HepG2 (cell line): Measurements from ENCODE around the gene TYMP. TPM values are rescaled to one million over a fixed set of nuclear protein-coding genes. Genes with fewer than 3 reads are reported as not detected.

ENCODE experiments used
- ESRRA ChIP-seq: sonication (generic); formaldehyde crosslinking; IDR thresholded peaks from 2 replicates; pipeline ENCODE4 v1.5.1; 2020; ENCODE audit warnings: mild to moderate bottlenecking, low read depth, missing genetic modification reagents
- HOXA5 ChIP-seq: sonication (generic); formaldehyde crosslinking; IDR thresholded peaks from 2 replicates; pipeline ENCODE4 v1.4.0; 2020; ENCODE audit warnings: missing genetic modification reagents
- HOXA9 ChIP-seq: sonication (generic); formaldehyde crosslinking; IDR thresholded peaks from 2 replicates; pipeline ENCODE4 v1.8.1; 2022; ENCODE audit warnings: missing genetic modification reagents, mild to moderate bottlenecking, moderate library complexity, borderline replicate concordance
- MEIS2 ChIP-seq: sonication (generic); formaldehyde crosslinking; IDR thresholded peaks from 2 replicates; pipeline ENCODE4 v1.9.0; 2021; ENCODE audit warnings: mild to moderate bottlenecking, missing genetic modification reagents
- NR2F2 ChIP-seq: IDR thresholded peaks from 2 replicates; pipeline ENCODE4 v1.6.1; 2012; ENCODE audit warnings: low read depth, inconsistent platforms, borderline replicate concordance
- RBM39 ChIP-seq: fragments of 200-400 bp; formaldehyde crosslinking; IDR thresholded peaks from one replicate; pipeline ENCODE4 v1.6.1; 2018; ENCODE audit warnings: antibody characterized with exemption, mild to moderate bottlenecking, low read depth, low read length; ENCODE audit not compliant: poor library complexity, severe bottlenecking
- SNAI1 ChIP-seq: sonication (generic); formaldehyde crosslinking; IDR thresholded peaks from 2 replicates; pipeline ENCODE4 v1.5.0; 2020; ENCODE audit warnings: mild to moderate bottlenecking, missing genetic modification reagents, borderline replicate concordance
- THYN1 ChIP-seq: sonication (generic); formaldehyde crosslinking; IDR thresholded peaks from 2 replicates; pipeline ENCODE4 v1.8.1; 2023; ENCODE audit warnings: low read depth, mild to moderate bottlenecking, moderate library complexity, missing genetic modification reagents, borderline replicate concordance
- ZKSCAN1 ChIP-seq: fragments of 150-350 bp; IDR thresholded peaks from 2 replicates; pipeline ENCODE4 v1.6.1; 2014; ENCODE audit warnings: low read length
- ZNF143 ChIP-seq: sonication (generic); formaldehyde crosslinking; IDR thresholded peaks from 2 replicates; pipeline ENCODE4 v1.4.0; 2020; ENCODE audit warnings: missing genetic modification reagents
- ZNF34 ChIP-seq: sonication (generic); formaldehyde crosslinking; IDR thresholded peaks from 2 replicates; pipeline ENCODE4 v1.4.0; 2020; ENCODE audit warnings: mild to moderate bottlenecking, missing genetic modification reagents, borderline replicate concordance
- polyA plus RNA-seq, 8 experiments: library from polyadenylated mRNA; depleted of rRNA in 3 of 8; stranded (reverse) in 7 of 8; unstranded in 1 of 8; fragments of >200 nt; fragmentation: Illumina TruSeq in 4 of 8; extraction: Trizol in 4 of 8; gene quantifications; 2 replicates each; pipeline versions ENCODE4 v1.2.1 to v1.2.3, GENCODE V29; 2011 to 2016; ENCODE audit warnings: low read depth in 4 of 8, missing spikeins in 1 of 8, mixed read lengths in 1 of 8; ENCODE audit not compliant: insufficient read depth in 1 of 8
- total RNA-seq, 5 experiments: library from RNA; depleted of rRNA; stranded (reverse); fragments of >200 nt; fragmentation: Illumina TruSeq; extraction: Trizol; gene quantifications; 2 replicates each; pipeline ENCODE4 v1.2.3, GENCODE V29; 2016; ENCODE audit warnings: low read depth in 1 of 5
- TF ChIP-seq, protein P1 (sequence below), 2 experiments: sonication (generic) in 1 of 2; formaldehyde crosslinking in 1 of 2; IDR thresholded peaks; 2 replicates each; pipeline versions ENCODE4 v1.4.0 to v1.6.1; 2018 to 2020; ENCODE audit warnings: missing genetic modification reagents in 2 of 2, borderline replicate concordance in 1 of 2, low read depth in 1 of 2, mild to moderate bottlenecking in 1 of 2, missing biosample characterization in 1 of 2
- TF ChIP-seq, protein P2 (sequence below): sonication (generic); formaldehyde crosslinking; IDR thresholded peaks from 2 replicates; pipeline ENCODE4 v1.4.0; 2020; ENCODE audit warnings: missing genetic modification reagents
- TF ChIP-seq, protein P3 (sequence below): sonication (generic); formaldehyde crosslinking; IDR thresholded peaks from 2 replicates; pipeline ENCODE4 v1.4.0; 2020; ENCODE audit warnings: low read depth, mild to moderate bottlenecking, missing genetic modification reagents
- TF ChIP-seq, protein P4 (sequence below): sonication (generic); formaldehyde crosslinking; IDR thresholded peaks from 2 replicates; pipeline ENCODE4 v1.4.0; 2020; ENCODE audit warnings: mild to moderate bottlenecking, missing genetic modification reagents

The TYMP gene
- total and polyA plus RNA-seq, 2 of the 13 experiments (the other 11 are each of a cell fraction or from before 2014, with no cell fraction given): 3.9 to 4.3 TPM

DNA sequence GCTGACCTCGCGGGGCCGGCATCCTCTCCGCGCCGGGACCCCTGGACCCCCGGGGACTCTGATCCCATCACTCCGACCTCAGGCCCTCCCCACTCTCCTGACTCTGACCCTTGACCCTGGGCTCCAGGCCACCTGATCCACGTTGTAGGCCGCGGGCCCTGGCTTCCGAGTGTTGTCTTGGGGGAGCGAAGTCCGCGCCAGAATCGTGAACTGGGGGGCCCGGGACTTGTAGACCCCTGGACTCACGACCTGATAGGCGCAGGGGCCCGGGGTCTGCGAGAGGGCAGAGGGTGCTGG lies 716 bp upstream of the TYMP start (continued):
- TF ChIP-seq, protein P1, sequence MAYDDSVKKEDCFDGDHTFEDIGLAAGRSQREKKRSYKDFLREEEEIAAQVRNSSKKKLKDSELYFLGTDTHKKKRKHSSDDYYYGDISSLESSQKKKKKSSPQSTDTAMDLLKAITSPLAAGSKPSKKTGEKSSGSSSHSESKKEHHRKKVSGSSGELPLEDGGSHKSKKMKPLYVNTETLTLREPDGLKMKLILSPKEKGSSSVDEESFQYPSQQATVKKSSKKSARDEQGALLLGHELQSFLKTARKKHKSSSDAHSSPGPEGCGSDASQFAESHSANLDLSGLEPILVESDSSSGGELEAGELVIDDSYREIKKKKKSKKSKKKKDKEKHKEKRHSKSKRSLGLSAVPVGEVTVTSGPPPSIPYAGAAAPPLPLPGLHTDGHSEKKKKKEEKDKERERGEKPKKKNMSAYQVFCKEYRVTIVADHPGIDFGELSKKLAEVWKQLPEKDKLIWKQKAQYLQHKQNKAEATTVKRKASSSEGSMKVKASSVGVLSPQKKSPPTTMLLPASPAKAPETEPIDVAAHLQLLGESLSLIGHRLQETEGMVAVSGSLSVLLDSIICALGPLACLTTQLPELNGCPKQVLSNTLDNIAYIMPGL (CRISPR knock-in tag; IDR thresholded peaks at IDR 0.05; ENCODE audit: borderline replicate concordance in 1 of 2, low read depth in 1 of 2): peak; percentile 38 to 72; a peak in 3 of 4 replicates
- no peak for TF ChIP-seq THYN1 (CRISPR knock-in tag)
- TF ChIP-seq ESRRA (CRISPR knock-in tag): peak; percentile 19; the same call in 1 of the 2 replicates
- TF ChIP-seq RBM39: peak; percentile 56
- TF ChIP-seq MEIS2: no peak
- TF ChIP-seq ZKSCAN1: no peak
- TF ChIP-seq SNAI1 (CRISPR knock-in tag): no peak
- TF ChIP-seq HOXA5 (CRISPR knock-in tag): 0 out of 2 replicates have a peak, but pooled peaks have one; percentile 2
- no peak for TF ChIP-seq HOXA9 (CRISPR knock-in tag)
- TF ChIP-seq, protein P2, sequence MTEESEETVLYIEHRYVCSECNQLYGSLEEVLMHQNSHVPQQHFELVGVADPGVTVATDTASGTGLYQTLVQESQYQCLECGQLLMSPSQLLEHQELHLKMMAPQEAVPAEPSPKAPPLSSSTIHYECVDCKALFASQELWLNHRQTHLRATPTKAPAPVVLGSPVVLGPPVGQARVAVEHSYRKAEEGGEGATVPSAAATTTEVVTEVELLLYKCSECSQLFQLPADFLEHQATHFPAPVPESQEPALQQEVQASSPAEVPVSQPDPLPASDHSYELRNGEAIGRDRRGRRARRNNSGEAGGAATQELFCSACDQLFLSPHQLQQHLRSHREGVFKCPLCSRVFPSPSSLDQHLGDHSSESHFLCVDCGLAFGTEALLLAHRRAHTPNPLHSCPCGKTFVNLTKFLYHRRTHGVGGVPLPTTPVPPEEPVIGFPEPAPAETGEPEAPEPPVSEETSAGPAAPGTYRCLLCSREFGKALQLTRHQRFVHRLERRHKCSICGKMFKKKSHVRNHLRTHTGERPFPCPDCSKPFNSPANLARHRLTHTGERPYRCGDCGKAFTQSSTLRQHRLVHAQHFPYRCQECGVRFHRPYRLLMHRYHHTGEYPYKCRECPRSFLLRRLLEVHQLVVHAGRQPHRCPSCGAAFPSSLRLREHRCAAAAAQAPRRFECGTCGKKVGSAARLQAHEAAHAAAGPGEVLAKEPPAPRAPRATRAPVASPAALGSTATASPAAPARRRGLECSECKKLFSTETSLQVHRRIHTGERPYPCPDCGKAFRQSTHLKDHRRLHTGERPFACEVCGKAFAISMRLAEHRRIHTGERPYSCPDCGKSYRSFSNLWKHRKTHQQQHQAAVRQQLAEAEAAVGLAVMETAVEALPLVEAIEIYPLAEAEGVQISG (CRISPR knock-in tag): peak; percentile 29
- 0 out of 2 replicates have a peak, but pooled peaks have one; percentile 56 for TF ChIP-seq ZNF34 (CRISPR knock-in tag)
- TF ChIP-seq, protein P3, sequence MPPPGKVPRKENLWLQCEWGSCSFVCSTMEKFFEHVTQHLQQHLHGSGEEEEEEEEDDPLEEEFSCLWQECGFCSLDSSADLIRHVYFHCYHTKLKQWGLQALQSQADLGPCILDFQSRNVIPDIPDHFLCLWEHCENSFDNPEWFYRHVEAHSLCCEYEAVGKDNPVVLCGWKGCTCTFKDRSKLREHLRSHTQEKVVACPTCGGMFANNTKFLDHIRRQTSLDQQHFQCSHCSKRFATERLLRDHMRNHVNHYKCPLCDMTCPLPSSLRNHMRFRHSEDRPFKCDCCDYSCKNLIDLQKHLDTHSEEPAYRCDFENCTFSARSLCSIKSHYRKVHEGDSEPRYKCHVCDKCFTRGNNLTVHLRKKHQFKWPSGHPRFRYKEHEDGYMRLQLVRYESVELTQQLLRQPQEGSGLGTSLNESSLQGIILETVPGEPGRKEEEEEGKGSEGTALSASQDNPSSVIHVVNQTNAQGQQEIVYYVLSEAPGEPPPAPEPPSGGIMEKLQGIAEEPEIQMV: 0 out of 2 replicates have a peak, but pooled peaks have one; percentile 5
- TF ChIP-seq, protein P4, sequence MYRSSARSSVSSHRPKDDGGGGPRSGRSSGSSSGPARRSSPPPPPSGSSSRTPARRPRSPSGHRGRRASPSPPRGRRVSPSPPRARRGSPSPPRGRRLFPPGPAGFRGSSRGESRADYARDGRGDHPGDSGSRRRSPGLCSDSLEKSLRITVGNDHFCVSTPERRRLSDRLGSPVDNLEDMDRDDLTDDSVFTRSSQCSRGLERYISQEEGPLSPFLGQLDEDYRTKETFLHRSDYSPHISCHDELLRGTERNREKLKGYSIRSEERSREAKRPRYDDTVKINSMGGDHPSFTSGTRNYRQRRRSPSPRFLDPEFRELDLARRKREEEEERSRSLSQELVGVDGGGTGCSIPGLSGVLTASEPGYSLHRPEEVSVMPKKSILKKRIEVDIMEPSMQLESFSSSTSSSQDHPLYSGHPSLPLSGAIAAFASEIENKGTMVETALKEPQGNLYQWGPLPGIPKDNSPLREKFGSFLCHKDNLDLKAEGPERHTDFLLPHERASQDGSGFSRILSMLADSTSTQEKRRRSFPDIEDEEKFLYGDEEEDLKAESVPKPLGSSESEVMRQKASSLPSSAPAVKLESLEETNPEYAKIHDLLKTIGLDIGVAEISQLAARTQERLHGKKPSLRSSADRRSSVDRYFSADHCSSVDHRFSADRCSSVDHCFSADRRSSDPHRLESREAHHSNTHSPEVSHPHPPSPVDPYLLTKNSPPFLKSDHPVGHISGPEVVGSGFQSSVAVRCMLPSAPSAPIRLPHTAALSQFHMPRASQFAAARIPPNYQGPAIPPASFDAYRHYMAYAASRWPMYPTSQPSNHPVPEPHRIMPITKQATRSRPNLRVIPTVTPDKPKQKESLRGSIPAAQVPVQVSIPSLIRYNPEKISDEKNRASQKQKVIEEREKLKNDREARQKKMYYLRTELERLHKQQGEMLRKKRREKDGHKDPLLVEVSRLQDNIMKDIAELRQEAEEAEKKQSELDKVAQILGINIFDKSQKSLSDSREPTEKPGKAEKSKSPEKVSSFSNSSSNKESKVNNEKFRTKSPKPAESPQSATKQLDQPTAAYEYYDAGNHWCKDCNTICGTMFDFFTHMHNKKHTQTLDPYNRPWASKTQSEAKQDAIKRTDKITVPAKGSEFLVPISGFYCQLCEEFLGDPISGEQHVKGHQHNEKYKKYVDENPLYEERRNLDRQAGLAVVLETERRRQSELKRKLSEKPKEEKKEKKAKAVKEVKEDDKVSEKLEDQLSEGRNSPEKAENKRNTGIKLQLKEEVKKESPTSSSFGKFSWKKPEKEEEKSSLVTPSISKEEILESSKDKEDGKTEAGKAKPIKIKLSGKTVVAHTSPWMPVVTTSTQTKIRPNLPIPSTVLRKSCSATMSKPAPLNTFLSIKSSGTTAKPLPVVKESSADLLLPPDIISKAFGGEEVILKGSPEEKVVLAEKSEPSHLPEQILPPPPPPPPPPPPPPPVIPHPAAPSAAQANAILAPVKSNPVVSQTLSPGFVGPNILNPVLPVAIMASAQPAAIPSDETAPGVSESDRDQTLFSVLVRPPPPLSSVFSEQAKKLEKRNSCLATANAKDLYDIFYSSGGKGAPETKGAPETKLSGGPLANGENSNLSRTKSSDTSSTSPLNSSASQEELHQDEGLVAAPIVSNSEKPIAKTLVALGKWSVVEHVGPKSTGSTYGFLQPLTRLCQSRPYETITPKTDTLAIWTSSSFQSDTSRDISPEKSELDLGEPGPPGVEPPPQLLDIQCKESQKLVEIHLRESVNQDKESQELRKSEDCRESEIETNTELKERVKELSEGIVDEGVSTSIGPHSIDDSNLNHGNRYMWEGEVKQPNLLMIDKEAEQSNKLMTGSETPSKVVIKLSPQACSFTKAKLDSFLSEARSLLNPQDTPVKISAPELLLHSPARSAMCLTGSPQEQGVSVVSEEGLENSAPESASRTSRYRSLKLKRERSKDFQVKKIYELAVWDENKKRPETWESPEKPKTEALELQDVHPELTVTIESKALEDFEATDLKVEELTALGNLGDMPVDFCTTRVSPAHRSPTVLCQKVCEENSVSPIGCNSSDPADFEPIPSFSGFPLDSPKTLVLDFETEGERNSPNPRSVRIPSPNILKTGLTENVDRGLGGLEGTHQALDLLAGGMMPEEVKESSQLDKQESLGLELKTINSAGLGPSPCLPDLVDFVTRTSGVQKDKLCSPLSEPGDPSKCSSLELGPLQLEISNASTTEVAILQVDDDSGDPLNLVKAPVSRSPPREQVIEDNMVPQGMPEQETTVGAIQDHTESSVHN (CRISPR knock-in tag): 0 out of 2 replicates have a peak, but pooled peaks have one; percentile 3
- TF ChIP-seq ZNF143 (CRISPR knock-in tag): 0 out of 2 replicates have a peak, but pooled peaks have one; percentile 9
- TF ChIP-seq NR2F2: peak; percentile 15; the same call in 1 of the 2 replicates
